GM19468 (cell line): Measurements from ENCODE around the gene CHMP2A.

Source experiments
- ATAC-seq: cut with Tn5 transposase; IDR thresholded peaks from one replicate; pipeline ENCODE4 v1.9.1; 2021; ENCODE audit warnings: mild to moderate bottlenecking, moderate library complexity, moderate number of reproducible peaks; ENCODE audit not compliant: unreplicated experiment; ENCODE audit errors: extremely low read depth

CHMP2A gene

GRCh38 chr19:58570770-58571574 is 16.1 kb upstream of the CHMP2A start:
- no peak for ATAC-seq

- ATAC-seq = no peak
Measured at GRCh38 chr19:58569943-58570670, 15.2 kb upstream of the CHMP2A start.

- ATAC-seq = no peak
Measured at GRCh38 chr19:58569191-58569942, 14.5 kb upstream of the CHMP2A start.

GRCh38 chr19:58568453-58569130 is 13.7 kb upstream of the CHMP2A start:
- ATAC-seq = no peak

GRCh38 chr19:58566989-58567388 is 12.1 kb upstream of the CHMP2A start:
- no peak for ATAC-seq

GRCh38 chr19:58563823-58564222 is 8.9 kb upstream of the CHMP2A start:
- ATAC-seq = no peak

- ATAC-seq = no peak
Measured at GRCh38 chr19:58563034-58563573, 8.2 kb upstream of the CHMP2A start.

GRCh38 chr19:58562122-58563033 is 7.5 kb upstream of the CHMP2A start:
- no peak for ATAC-seq

GRCh38 chr19:58561373-58562121 is 6.6 kb upstream of the CHMP2A start:
- ATAC-seq = no peak

GRCh38 chr19:58560921-58561320 is 6.0 kb upstream of the CHMP2A start:
- no peak for ATAC-seq

GRCh38 chr19:58560007-58560887 is 5.3 kb upstream of the CHMP2A start:
- no peak for ATAC-seq

GRCh38 chr19:58559275-58560006 is 4.5 kb upstream of the CHMP2A start:
- ATAC-seq = no peak

- peak; percentile 45 for ATAC-seq
Measured at GRCh38 chr19:58558623-58559274, 3.8 kb upstream of the CHMP2A start.

- ATAC-seq = no peak
Measured at GRCh38 chr19:58558066-58558622, 3.2 kb upstream of the CHMP2A start, which contains the start of gene UBE2M. Gene UBE2M (minus strand): TSS chr19:58558611. CDS start chr19:58558381, 230 bp downstream.

GRCh38 chr19:58557221-58558065 is 2.5 kb upstream of the CHMP2A start:
- ATAC-seq = no peak
